ENCODE data around the gene SATB1. TPM values are rescaled to one million over a fixed set of nuclear protein-coding genes. Genes with fewer than 3 reads are reported as not detected.
"Not testable (repeated sequence)": the region's sequence is repeated elsewhere in the genome, so short reads cannot be mapped to it uniquely, and the experiment has no call there.

SATB1 gene
- total RNA-seq, 1 experiment from 2014 or later = 1.1 TPM

DNA sequence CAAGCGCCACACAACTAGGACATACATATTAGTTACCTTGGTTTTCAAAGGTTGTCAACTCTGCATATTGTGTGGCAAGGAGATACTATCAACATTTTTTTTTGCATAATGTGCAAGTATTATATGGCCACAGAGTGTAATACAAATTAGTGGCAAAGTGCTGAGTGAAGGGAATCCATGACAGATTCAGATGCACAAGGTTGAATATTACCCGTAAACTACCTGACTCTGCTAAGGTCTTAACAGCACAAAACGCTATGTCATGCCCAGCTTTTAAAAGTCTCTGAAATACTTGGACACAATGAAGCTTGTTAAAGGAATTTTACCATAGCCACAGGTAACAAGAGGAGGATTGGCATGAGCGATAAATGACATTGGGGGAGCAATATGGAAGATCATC is 79.0 kb downstream of the SATB1 start:
- no peaks in the 10 kb centered on the region for H3K27me3 ChIP-seq (replicated peaks)
- no peak for DNase-seq (ENCODE audit: low read depth in 1 of 2, low spot score in 2 of 2)
- no peaks in the 10 kb centered on the region for H3K4me1 ChIP-seq (replicated peaks)
- H3K9me3 ChIP-seq (replicated peaks) = no peaks in the 10 kb centered on the region
- no peak overlapping the region for H3K4me3 ChIP-seq
- no peaks in the 10 kb centered on the region for H3K36me3 ChIP-seq
- no peak overlapping the region for H3K27ac ChIP-seq

DNA sequence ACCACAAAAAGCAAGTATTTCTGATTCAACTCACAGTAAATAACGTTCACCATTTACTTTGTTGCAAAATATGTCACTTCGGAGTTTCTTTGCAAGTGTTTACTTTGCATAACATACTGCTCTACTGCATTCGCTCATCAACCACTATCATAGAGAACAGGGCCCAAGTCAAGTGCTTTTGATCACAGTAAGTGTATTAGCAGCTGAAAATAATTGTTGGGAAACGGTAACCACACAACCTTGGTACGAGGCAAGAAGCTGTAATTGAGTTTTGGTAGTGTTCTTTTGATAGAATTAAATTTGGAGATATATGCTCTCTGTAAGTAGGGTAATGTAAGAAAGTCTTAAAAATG is 80.1 kb downstream of the SATB1 start:
- no peaks in the 10 kb centered on the region for H3K27me3 ChIP-seq (replicated peaks)
- H3K9me3 ChIP-seq (replicated peaks) = no peaks in the 10 kb centered on the region
- DNase-seq (ENCODE audit: low read depth in 1 of 2, low spot score in 2 of 2) = no peak
- no peak overlapping the region for H3K27ac ChIP-seq
- H3K4me1 ChIP-seq (replicated peaks) = no peaks in the 10 kb centered on the region
- H3K4me3 ChIP-seq = no peak overlapping the region
- no peaks in the 10 kb centered on the region for H3K36me3 ChIP-seq

DNA sequence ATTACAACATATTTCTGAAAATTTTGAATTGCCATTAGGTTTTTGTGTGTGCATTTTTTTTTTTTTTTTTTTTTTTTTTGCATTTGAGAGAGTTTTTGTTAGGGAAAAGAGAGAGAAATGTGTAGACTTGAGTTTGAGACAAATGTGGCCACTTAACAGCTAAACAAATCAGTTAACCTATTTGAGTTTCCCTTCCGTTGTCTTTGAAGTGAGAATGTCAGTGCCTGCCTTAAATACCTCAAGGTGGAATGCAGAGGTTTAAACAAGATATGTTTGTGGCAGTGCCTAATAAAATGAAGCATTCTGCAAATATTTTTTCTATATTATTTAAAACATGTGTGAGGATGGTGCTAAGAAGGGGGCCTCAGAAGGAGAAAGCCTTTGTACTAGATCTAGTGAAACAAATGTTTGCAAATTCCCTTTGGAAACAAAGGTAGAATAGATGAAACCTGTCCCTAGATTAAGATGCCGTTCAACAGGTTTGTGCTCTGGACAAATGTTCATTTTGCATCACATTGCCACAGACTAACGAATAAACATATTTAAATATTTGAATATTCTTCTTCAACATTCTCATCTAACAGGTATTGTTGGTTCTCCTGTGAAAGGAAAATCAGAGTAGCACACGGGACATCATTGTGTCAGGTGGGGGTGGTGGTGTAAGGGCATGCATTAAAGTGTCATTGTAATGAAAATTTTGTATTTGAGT is 80.7 kb downstream of the SATB1 start:
- H3K36me3 ChIP-seq = no peaks in the 10 kb centered on the region
- no peaks in the 10 kb centered on the region for H3K27me3 ChIP-seq (replicated peaks)
- no peak overlapping the region for H3K4me3 ChIP-seq
- no peaks in the 10 kb centered on the region for H3K9me3 ChIP-seq (replicated peaks)
- DNase-seq (ENCODE audit: low read depth in 1 of 2, low spot score in 2 of 2) = no peak
- H3K27ac ChIP-seq = no peak overlapping the region
- no peaks in the 10 kb centered on the region for H3K4me1 ChIP-seq (replicated peaks)

DNA sequence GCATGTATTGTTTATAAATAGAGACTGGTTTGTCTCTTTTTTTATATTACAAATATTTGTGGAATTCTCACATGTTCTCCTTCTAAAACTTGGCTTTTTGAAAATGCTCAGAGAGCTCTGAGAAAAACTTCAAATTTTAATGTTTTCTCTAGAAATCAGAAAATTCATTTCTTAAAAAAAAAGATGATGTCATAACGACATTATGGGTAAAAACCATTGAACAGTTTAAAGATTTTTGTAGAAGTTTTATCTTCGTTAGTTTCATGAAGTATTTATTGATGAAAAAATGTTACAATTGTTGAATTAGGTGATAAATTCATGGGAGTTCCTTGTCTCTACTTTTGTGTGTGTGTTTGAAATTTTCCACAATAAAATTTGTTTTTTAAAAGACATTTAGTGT is 81.3 kb downstream of the SATB1 start:
- Histone ChIP-seq H3K36me3 (no peaks in the 10 kb centered on the region), H3K4me1 (replicated peaks) (no peaks in the 10 kb centered on the region), H3K9me3 (replicated peaks) (no peaks in the 10 kb centered on the region), H3K27ac (no peak overlapping the region), H3K4me3 (no peak overlapping the region), H3K27me3 (replicated peaks) (no peaks in the 10 kb centered on the region)
- no peak for DNase-seq (ENCODE audit: low read depth in 1 of 2, low spot score in 2 of 2)

DNA sequence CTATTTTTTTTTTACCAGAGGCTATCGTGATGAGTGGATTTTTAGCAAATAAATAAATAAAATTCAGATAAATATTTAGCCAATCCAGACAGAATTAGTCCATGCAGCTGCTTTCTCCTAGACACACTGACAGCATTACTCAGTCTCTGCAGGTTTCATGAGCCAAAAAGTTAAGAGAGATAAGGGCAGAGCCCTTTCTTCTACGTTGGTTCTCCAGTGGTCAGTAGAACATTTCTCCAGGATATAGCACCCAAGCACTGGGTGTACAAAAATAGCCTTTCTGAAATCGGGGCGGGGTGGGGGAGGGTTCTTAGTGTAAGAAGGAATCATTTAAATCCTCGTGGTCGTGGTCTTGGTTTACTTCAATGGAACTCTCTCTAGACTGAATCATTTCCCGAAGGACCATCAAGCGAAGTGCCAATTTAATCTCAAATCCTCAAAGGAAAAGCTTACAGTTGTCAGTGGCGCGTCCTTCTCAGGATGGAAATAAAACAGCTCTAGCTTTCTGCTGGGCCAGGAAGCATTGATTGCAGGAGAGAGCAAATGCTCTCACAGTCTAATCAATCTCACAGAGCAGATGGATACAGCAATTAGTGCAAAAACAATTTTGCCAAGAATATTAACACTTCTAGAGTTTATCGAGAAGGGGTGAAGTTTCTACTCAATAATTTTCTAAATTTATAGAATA is 86.2 kb downstream of the SATB1 start:
- no peak for DNase-seq (ENCODE audit: low read depth in 1 of 2, low spot score in 2 of 2)
- H3K27ac ChIP-seq = no peak overlapping the region
- H3K36me3 ChIP-seq = no peaks in the 10 kb centered on the region
- no peaks in the 10 kb centered on the region for H3K27me3 ChIP-seq (replicated peaks)
- H3K4me1 ChIP-seq (replicated peaks) = no peaks in the 10 kb centered on the region
- no peaks in the 10 kb centered on the region for H3K9me3 ChIP-seq (replicated peaks)
- H3K4me3 ChIP-seq = no peak overlapping the region

DNA sequence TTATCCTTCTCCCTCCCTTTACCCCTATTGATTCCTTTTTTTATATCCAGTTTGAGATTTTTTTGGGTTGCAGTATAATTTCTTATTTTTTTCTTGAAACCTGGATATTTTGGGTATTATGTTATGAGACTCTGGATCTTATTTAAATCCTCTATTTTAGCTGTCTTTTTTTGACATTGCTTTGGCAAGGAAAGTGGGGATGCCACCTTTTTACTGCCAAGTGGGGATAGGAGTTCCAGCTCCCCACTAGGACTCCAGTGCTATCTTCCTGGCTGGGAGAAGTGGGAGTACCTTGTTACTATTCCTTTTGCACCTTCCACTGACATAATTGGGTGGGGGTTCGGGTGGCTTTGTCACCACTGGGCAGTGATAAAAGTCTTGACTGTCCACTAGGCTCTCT is 87.9 kb downstream of the SATB1 start:
- H3K4me1 ChIP-seq (replicated peaks) = no peaks in the 10 kb centered on the region
- H3K4me3 ChIP-seq = no peak overlapping the region
- no peaks in the 10 kb centered on the region for H3K36me3 ChIP-seq
- DNase-seq (ENCODE audit: low read depth in 1 of 2, low spot score in 2 of 2) = no peak
- no peaks in the 10 kb centered on the region for H3K27me3 ChIP-seq (replicated peaks)
- no peak overlapping the region for H3K27ac ChIP-seq
- no peaks in the 10 kb centered on the region for H3K9me3 ChIP-seq (replicated peaks)

DNA sequence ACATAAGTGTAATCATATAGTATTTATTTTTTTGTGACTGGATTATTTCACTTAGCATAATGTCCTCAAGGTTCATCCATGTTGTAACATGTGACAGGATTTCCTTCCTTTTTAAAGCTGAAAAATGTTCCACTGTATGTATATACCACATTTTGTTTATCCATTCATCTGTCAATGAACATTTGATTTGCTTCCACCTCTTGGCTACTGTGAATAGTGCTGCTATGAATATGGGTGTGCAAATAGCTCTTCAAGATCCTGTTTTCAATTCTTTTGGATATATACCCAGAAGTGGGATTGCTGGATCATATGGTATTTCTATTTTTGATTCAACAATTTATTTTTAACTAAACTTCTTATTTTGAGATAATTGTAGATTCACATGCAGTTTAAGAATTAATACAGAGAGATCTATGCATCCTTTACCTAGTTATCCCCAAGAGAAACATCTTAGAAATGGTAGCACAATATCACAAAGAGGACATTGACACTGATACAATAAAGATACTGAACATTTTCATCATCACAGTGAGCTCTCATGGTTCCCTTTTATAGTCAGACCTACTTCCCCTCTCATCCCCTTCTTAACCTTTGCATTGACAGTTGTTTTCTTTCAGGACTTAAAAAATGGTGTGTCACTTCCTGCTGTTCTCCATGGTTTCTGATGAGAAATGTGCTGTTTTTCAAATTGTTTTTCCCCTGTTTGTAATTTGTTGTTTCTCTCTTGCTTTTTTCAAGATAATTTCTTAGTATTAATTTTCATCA is 90.1 kb downstream of the SATB1 start:
- H3K27ac ChIP-seq = no peak overlapping the region
- no peaks in the 10 kb centered on the region for H3K9me3 ChIP-seq (replicated peaks)
- no peak for DNase-seq (ENCODE audit: low read depth in 1 of 2, low spot score in 2 of 2)
- no peaks in the 10 kb centered on the region for H3K4me1 ChIP-seq (replicated peaks)
- no peak overlapping the region for H3K4me3 ChIP-seq
- H3K27me3 ChIP-seq (replicated peaks) = no peaks in the 10 kb centered on the region
- H3K36me3 ChIP-seq = no peaks in the 10 kb centered on the region

DNA sequence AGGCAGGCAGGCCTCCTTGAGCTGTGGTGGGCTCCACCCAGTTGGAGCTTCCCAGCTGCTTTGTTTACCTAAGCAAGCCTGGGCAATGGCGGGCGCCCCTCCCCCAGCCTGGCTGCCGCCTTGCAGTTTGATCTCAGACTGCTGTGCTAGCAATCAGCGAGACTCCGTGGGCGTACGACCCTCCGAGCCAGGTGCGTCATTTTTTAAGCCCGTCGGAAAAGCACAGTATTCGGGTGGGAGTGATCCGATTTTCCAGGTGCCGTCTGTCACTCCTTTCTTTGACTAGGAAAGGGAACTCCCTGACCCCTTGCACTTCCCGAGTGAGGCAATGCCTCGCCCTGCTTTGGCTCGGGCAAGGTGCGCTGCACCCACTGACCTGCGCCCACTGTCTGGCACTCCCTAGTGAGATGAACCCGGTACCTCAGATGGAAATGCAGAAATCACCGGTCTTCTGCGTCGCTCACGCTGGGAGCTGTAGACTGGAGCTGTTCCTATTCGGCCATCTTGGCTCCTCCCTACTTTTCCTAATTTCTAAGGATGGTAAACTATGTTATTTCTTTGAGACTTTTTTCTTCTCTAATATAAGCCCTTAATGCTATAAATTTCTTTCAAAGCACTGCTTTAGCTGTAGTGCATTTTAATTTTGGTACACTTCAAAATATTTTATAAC is 94.2 kb downstream of the SATB1 start:
- H3K36me3 ChIP-seq; H3K27me3 ChIP-seq (replicated peaks); H3K27ac ChIP-seq; H3K9me3 ChIP-seq (replicated peaks); H3K4me3 ChIP-seq; H3K4me1 ChIP-seq (replicated peaks); DNase-seq (ENCODE audit: low read depth in 1 of 2, low spot score in 2 of 2): not testable (repeated sequence)

DNA sequence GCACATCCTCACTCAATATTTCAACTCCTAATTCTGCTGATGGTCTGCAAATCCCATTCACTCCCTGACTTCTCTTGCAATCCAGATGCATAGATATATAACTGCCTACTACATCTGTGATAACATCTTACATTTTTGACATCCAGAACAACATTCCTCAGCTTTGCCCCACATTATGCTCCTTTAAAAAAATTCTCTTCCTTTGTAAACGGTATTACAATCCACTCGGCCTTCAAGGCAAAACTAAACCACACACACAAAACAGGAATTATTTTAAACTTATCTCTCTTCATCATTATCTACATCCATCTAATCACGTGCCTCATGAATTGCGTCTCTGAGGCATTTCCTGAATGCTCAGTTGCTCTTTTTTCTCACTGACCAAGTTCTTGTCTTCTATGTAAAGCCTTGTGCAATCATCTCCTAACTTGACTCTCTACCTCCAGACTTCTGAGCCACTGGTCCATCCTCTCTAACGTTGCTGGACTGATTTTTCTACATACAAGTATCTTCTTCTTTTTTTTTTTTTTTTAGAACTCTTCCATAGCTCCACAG is 117.0 kb downstream of the SATB1 start:
- Histone ChIP-seq H3K4me1 (replicated peaks) (no peaks in the 10 kb centered on the region), H3K9me3 (replicated peaks) (no peaks in the 10 kb centered on the region), H3K27ac (no peak overlapping the region), H3K4me3 (no peak overlapping the region), H3K27me3 (replicated peaks) (no peaks in the 10 kb centered on the region), H3K36me3 (no peaks in the 10 kb centered on the region)
- no peak for DNase-seq (ENCODE audit: low read depth in 1 of 2, low spot score in 2 of 2)

DNA sequence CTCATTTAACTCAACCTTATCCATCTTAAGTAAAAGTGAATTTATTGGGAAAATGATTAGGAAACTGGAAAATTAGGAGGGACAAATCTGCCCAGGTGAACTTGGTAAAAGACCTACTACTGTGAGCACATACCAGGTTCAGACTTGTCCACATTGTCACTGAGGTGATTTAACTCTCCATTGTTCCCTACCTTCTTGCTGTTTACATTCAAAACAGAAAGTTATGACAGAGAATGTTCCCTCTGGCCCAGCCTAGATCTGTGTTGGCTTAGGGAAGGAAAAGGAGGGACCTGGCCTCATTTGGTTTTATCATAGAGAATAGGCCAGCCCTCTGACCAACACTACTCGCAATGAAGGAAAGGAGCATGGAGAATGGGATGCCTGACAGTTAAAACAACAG is 117.6 kb downstream of the SATB1 start:
- H3K9me3 ChIP-seq (replicated peaks) = no peaks in the 10 kb centered on the region
- no peaks in the 10 kb centered on the region for H3K27me3 ChIP-seq (replicated peaks)
- DNase-seq (ENCODE audit: low read depth in 1 of 2, low spot score in 2 of 2) = no peak
- H3K27ac ChIP-seq = no peak overlapping the region
- H3K36me3 ChIP-seq = no peaks in the 10 kb centered on the region
- H3K4me3 ChIP-seq = no peak overlapping the region
- H3K4me1 ChIP-seq (replicated peaks) = no peaks in the 10 kb centered on the region

DNA sequence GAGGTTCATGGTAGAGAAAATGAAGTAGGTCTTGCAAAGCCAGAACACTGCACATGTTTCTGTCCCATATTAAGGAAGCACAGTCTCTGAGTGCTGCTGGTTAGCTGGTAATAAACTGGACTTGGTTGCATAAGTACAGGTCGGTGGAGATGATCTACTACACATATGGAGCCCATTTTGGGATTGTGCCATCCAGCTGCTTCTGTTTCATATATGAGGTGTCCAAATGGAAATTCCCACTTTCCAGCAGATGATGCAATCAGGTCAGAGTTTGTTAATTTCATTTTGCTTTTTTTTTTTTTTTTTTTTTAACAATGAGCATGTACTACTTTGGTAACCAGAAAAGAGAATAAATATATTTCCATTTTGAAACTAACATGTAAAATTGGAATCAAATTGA is 122.6 kb downstream of the SATB1 start:
- Histone ChIP-seq H3K4me1 (replicated peaks) (no peaks in the 10 kb centered on the region), H3K27ac (no peak overlapping the region), H3K27me3 (replicated peaks) (no peaks in the 10 kb centered on the region), H3K4me3 (no peak overlapping the region), H3K9me3 (replicated peaks) (no peaks in the 10 kb centered on the region), H3K36me3 (no peaks in the 10 kb centered on the region)
- no peak for DNase-seq (ENCODE audit: low read depth in 1 of 2, low spot score in 2 of 2)

DNA sequence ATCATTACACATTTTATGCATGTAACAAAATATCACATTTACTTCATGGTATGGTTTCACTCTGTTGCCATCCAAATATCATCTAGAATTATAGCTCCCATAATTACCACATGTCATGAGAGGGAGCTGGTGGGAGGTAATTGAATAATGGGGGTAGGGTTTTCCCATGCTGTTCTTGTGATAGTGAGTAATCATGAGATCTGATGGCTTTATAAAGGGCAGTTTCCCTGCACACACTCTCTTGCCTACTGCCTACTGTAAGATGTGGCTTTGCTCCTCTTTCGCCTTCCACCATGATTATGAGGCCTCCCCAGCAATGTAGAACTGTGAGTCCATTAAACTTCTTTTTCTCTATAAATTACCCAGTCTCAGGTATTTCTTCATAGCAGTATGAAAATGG is 123.4 kb downstream of the SATB1 start:
- H3K27ac ChIP-seq = no peak overlapping the region
- no peaks in the 10 kb centered on the region for H3K36me3 ChIP-seq
- H3K4me3 ChIP-seq = no peak overlapping the region
- DNase-seq (ENCODE audit: low read depth in 1 of 2, low spot score in 2 of 2) = no peak
- no peaks in the 10 kb centered on the region for H3K9me3 ChIP-seq (replicated peaks)
- no peaks in the 10 kb centered on the region for H3K4me1 ChIP-seq (replicated peaks)
- H3K27me3 ChIP-seq (replicated peaks) = no peaks in the 10 kb centered on the region

DNA sequence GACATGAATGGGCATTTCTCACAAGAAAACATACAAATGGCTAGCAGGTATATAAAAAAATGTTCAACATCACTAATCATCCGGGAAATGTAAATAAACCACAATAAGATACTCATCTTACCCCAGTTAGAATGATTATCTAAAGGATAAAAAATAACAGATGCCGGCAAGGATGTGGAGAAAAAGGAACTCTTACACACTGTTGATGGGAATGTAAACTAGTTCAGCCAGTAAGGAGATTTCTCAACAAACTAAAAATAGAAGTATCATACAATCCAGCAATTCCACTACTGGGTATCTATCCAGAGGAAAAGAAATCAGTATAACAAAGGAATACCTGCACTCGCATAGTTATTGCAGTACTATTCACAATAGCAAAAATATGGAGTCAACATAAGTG is 124.2 kb downstream of the SATB1 start:
- Histone ChIP-seq H3K27me3 (replicated peaks) (no peaks in the 10 kb centered on the region), H3K36me3 (no peaks in the 10 kb centered on the region), H3K9me3 (replicated peaks) (no peaks in the 10 kb centered on the region), H3K27ac (no peak overlapping the region), H3K4me3 (no peak overlapping the region), H3K4me1 (replicated peaks) (no peaks in the 10 kb centered on the region)
- DNase-seq (ENCODE audit: low read depth in 1 of 2, low spot score in 2 of 2) = no peak

DNA sequence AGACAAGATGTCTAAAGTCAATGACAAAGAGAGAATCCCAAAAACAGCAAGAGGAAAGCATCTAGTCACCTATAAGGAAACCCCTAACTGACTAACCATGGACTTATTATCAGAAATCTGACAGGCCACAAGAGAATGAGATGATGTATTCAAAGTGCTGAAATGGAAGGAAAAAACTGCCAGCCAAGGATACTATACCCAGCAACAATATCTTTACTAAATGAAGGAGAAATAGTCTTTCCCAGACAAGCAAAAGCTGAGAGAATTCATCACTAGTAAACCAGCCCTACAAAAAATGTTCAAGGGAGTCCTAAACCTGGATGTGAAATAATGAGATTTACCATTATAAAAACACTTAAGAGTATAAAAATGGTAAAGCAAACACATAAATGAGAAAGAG is 128.0 kb downstream of the SATB1 start:
- DNase-seq (ENCODE audit: low read depth in 1 of 2, low spot score in 2 of 2) = no peak
- no peaks in the 10 kb centered on the region for H3K36me3 ChIP-seq
- no peak overlapping the region for H3K4me3 ChIP-seq
- no peaks in the 10 kb centered on the region for H3K27me3 ChIP-seq (replicated peaks)
- no peak overlapping the region for H3K27ac ChIP-seq
- no peaks in the 10 kb centered on the region for H3K9me3 ChIP-seq (replicated peaks)
- peaks cover 4% of the 10 kb centered on the region for H3K4me1 ChIP-seq (replicated peaks)
